IMR-90 (cell line): Measurements from ENCODE around the gene ZNF311. TPM values are rescaled to one million over a fixed set of nuclear protein-coding genes. Genes with fewer than 3 reads are reported as not detected.

Experiments used
- ATAC-seq: fragments of 200-7000 bp; cut with Tn5 transposase; 2 replicates; pipeline ENCODE4 v1.9.1; 2020; ENCODE audit warnings: low read depth, mild to moderate bottlenecking, moderate library complexity
- BruUV-seq: library from RNA; stranded (reverse); fragments of 400-500 nt; replicated peaks from 2 replicates; lab custom pipeline; 2021; lab: Mats Ljungman, UMichigan
- CTCF ChIA-PET: fragments of 300-600 bp; formaldehyde crosslinking; extraction: SDS; loops from one replicate; lab custom pipeline; 2021; ENCODE audit warnings: antibody characterized with exemption; lab: Yijun Ruan, JAX
- POLR2A ChIA-PET: fragments of 300-600 bp; sonication (Branson Sonifier 250); formaldehyde crosslinking; loops from one replicate; lab custom pipeline; 2022; ENCODE audit warnings: antibody characterized with exemption; ENCODE audit not compliant: unreplicated experiment; lab: Charles Lee
- DNase-seq: peaks from one replicate; pipeline ENCODE4 v3.0.0; 2013
- H2AFZ ChIP-seq: replicated peaks from 2 replicates; pipeline ENCODE3; 2013; ENCODE audit warnings: low read length, mild to moderate bottlenecking; ENCODE audit not compliant: poor library complexity
- H2AK5ac ChIP-seq: 2 replicates; pipeline ENCODE4 v1.6.1; 2013; ENCODE audit warnings: low read depth, low read length, inconsistent platforms
- H2AK9ac ChIP-seq: replicated peaks from 2 replicates; pipeline ENCODE3; 2013; ENCODE audit warnings: mild to moderate bottlenecking, low read depth, low read length, moderate library complexity; ENCODE audit not compliant: poor library complexity
- H2BK120ac ChIP-seq: 2 replicates; pipeline ENCODE4 v1.6.1; 2013; ENCODE audit warnings: low read depth, low read length, inconsistent platforms
- H2BK15ac ChIP-seq: 3 replicates; pipeline ENCODE4 v1.6.1; 2013; ENCODE audit warnings: low read depth, low read length, inconsistent platforms
- H2BK20ac ChIP-seq: 2 replicates; pipeline ENCODE4 v1.6.1; 2013; ENCODE audit warnings: low read depth, mild to moderate bottlenecking, inconsistent platforms, low read length, moderate library complexity
- H2BK5ac ChIP-seq: 2 replicates; pipeline ENCODE4 v1.6.1; 2013; ENCODE audit warnings: mild to moderate bottlenecking, low read depth, low read length, inconsistent platforms; ENCODE audit not compliant: poor library complexity, severe bottlenecking
- H3K14ac ChIP-seq: replicated peaks from 2 replicates; pipeline ENCODE4 v1.6.1; 2013; ENCODE audit warnings: low read depth, low read length, inconsistent platforms
- H3K18ac ChIP-seq: 2 replicates; pipeline ENCODE4 v1.6.1; 2013; ENCODE audit warnings: low read depth, low read length, control low read depth
- H3K23ac ChIP-seq: 2 replicates; pipeline ENCODE4 v1.6.1; 2013; ENCODE audit warnings: low read depth, low read length, inconsistent platforms
- H3K27ac ChIP-seq: 2 replicates; pipeline ENCODE4 v1.5.1; 2013; ENCODE audit warnings: mild to moderate bottlenecking, control low read depth, low read length; ENCODE audit not compliant: insufficient read depth
- H3K27me3 ChIP-seq: 2 replicates; pipeline ENCODE4 v1.6.1; 2013; ENCODE audit warnings: low read length; ENCODE audit not compliant: control insufficient read depth, insufficient read depth
- H3K36me3 ChIP-seq: 2 replicates; pipeline ENCODE4 v1.6.1; 2013; ENCODE audit warnings: low read length, mixed read lengths; ENCODE audit not compliant: control insufficient read depth, insufficient read depth
- H3K4ac ChIP-seq: 2 replicates; pipeline ENCODE4 v1.6.1; 2013; ENCODE audit warnings: low read depth, low read length, inconsistent platforms
- H3K4me1 ChIP-seq: 2 replicates; pipeline ENCODE4 v1.6.1; 2013; ENCODE audit warnings: low read length, mixed read lengths; ENCODE audit not compliant: control insufficient read depth, insufficient read depth
- H3K4me2 ChIP-seq: 2 replicates; pipeline ENCODE4 v1.6.1; 2013; ENCODE audit warnings: low read depth, mild to moderate bottlenecking, control low read depth, low read length, moderate library complexity
- H3K4me3 ChIP-seq: 2 replicates; pipeline ENCODE4 v1.5.1; 2013; ENCODE audit warnings: low read depth, mild to moderate bottlenecking, control low read depth, low read length, moderate library complexity; ENCODE audit not compliant: insufficient read depth
- H3K56ac ChIP-seq: 2 replicates; pipeline ENCODE4 v1.6.1; 2013; ENCODE audit warnings: low read length, inconsistent platforms; ENCODE audit not compliant: insufficient read depth; ENCODE audit errors: extremely low read depth
- H3K79me1 ChIP-seq, 2 experiments: 2 replicates each; pipeline ENCODE4 v1.6.1; 2013; ENCODE audit warnings: low read length in 2 of 2, inconsistent platforms in 1 of 2, low read depth in 1 of 2
- H3K9ac ChIP-seq: 2 replicates; pipeline ENCODE4 v1.6.1; 2013; ENCODE audit warnings: low read depth, low read length, control low read depth
- H3K9me1 ChIP-seq: 2 replicates; pipeline ENCODE4 v1.6.1; 2013; ENCODE audit warnings: low read length, inconsistent platforms; ENCODE audit not compliant: insufficient read depth
- H3K9me3 ChIP-seq: 2 replicates; pipeline ENCODE4 v1.6.1; 2013; ENCODE audit warnings: low read length; ENCODE audit not compliant: control insufficient read depth, insufficient read depth
- H4K20me1 ChIP-seq: 2 replicates; pipeline ENCODE4 v1.6.1; 2013; ENCODE audit warnings: low read length, inconsistent platforms; ENCODE audit not compliant: insufficient read depth
- H4K5ac ChIP-seq: 2 replicates; pipeline ENCODE4 v1.6.1; 2013; ENCODE audit warnings: mild to moderate bottlenecking, low read depth, low read length, control low read depth
- H4K8ac ChIP-seq, 2 experiments: 2 replicates each; pipeline ENCODE4 v1.6.1; 2013; ENCODE audit warnings: low read depth in 2 of 2, low read length in 2 of 2, control low read depth in 1 of 2, inconsistent platforms in 1 of 2
- H4K91ac ChIP-seq: 2 replicates; pipeline ENCODE4 v1.6.1; 2013; ENCODE audit warnings: low read depth, low read length, inconsistent platforms; ENCODE audit not compliant: insufficient read depth
- BHLHE40 ChIP-seq: fragments of 150-350 bp; IDR thresholded peaks from 2 replicates; pipeline ENCODE4 v1.6.1; 2016; ENCODE audit warnings: mild to moderate bottlenecking, low read depth, low read length
- CEBPB ChIP-seq: IDR thresholded peaks from 2 replicates; pipeline ENCODE4 v1.6.1; 2012; ENCODE audit warnings: low read depth, low read length, improper control_type of control experiment
- CHD1 ChIP-seq: IDR thresholded peaks from 2 replicates; pipeline ENCODE4 v1.6.1; 2012; ENCODE audit warnings: low read depth, low read length, improper control_type of control experiment
- FOS ChIP-seq: fragments of 150-350 bp; IDR thresholded peaks from 2 replicates; pipeline ENCODE4 v1.6.1; 2016; ENCODE audit warnings: low read depth, low read length
- MAFK ChIP-seq: IDR thresholded peaks from 2 replicates; pipeline ENCODE4 v1.6.1; 2012; ENCODE audit warnings: low read depth, low read length, improper control_type of control experiment
- MAZ ChIP-seq: IDR thresholded peaks from 2 replicates; pipeline ENCODE4 v1.6.1; 2012; ENCODE audit warnings: low read depth, mild to moderate bottlenecking, low read length, improper control_type of control experiment, moderate library complexity, borderline replicate concordance
- MXI1 ChIP-seq: IDR thresholded peaks from 2 replicates; pipeline ENCODE4 v1.6.1; 2012; ENCODE audit warnings: low read depth, mild to moderate bottlenecking, low read length, moderate library complexity, borderline replicate concordance
- NFE2L2 ChIP-seq: fragments of 150-350 bp; IDR thresholded peaks from 2 replicates; pipeline ENCODE4 v1.6.1; 2016; ENCODE audit warnings: low read depth, mild to moderate bottlenecking, low read length
- POLR2A ChIP-seq: IDR thresholded peaks from 2 replicates; pipeline ENCODE4 v1.6.1; 2012; ENCODE audit warnings: mild to moderate bottlenecking, low read depth, low read length
- RAD21 ChIP-seq: IDR thresholded peaks from 2 replicates; pipeline ENCODE4 v1.6.1; 2012; ENCODE audit warnings: low read length, improper control_type of control experiment
- RCOR1 ChIP-seq: IDR thresholded peaks from 2 replicates; pipeline ENCODE4 v1.6.1; 2012; ENCODE audit warnings: mild to moderate bottlenecking, low read length, improper control_type of control experiment; ENCODE audit not compliant: insufficient replicate concordance
- RFX5 ChIP-seq: IDR thresholded peaks from 2 replicates; pipeline ENCODE4 v1.8.0; 2012; ENCODE audit warnings: low read depth, mild to moderate bottlenecking, low read length, moderate library complexity
- SMC3 ChIP-seq: fragments of 150-350 bp; IDR thresholded peaks from 2 replicates; pipeline ENCODE4 v1.6.1; 2016; ENCODE audit warnings: low read depth, mild to moderate bottlenecking, antibody characterized with exemption, low read length, moderate library complexity
- USF2 ChIP-seq: fragments of 150-350 bp; IDR thresholded peaks from 2 replicates; pipeline ENCODE4 v1.6.1; 2017; ENCODE audit warnings: mild to moderate bottlenecking, antibody characterized with exemption, low read length, low read depth
- WGBS, 2 experiments: methylation state at CpG; one replicate each; pipeline versions ENCODE4 v1.1.5 to v1.1.7; 2013; ENCODE audit warnings: missing lambda C conversion rate in 2 of 2; ENCODE audit not compliant: insufficient read length in 1 of 2; ENCODE audit errors: extremely low coverage in 2 of 2; 5-methylcytosine and 5-hydroxymethylcytosine counted together
- dilution Hi-C: fragments of 300-500 bp; cut with HindIII; formaldehyde crosslinking; loops from one replicate; pipeline ENCODE4 v1.14.3; 2018; ENCODE audit warnings: low sequenced_read_pairs; ENCODE audit not compliant: unreplicated experiment
- in situ Hi-C: fragments of 300-500 bp; cut with MboI; formaldehyde crosslinking; loops from 3 replicates; pipeline ENCODE4 v1.14.3; 2019; ENCODE audit warnings: low sequenced_read_pairs, inconsistent platforms, mixed read lengths
- intact Hi-C: fragments of 100-400 bp; cut with micrococcal nuclease; formaldehyde crosslinking; loops from 2 replicates; pipeline ENCODE4 v1.10.0; 2022
- polyA plus RNA-seq, 3 experiments: library from polyadenylated mRNA; depleted of rRNA; stranded (reverse); fragments of >200 nt; gene quantifications; 2 replicates each; pipeline ENCODE4 v1.2.3, GENCODE V29; 2012; ENCODE audit warnings: low replicate concordance in 1 of 3
- total RNA-seq: library from RNA; depleted of rRNA; stranded (reverse); fragments of >200 nt; gene quantifications from 2 replicates; pipeline ENCODE4 v1.2.3, GENCODE V29; 2012
- TF ChIP-seq, protein P1 (sequence below): conservative IDR thresholded peaks from 2 replicates; pipeline ENCODE4 v1.5.1; 2012; ENCODE audit warnings: mild to moderate bottlenecking, low read depth, low read length, improper control_type of control experiment
- TF ChIP-seq, protein P2 (sequence below): fragments of 150-350 bp; IDR thresholded peaks from 2 replicates; pipeline ENCODE4 v1.6.1; 2016; ENCODE audit warnings: low read depth, mild to moderate bottlenecking, low read length, moderate library complexity, borderline replicate concordance

ZNF311 gene
- total and polyA plus RNA-seq, 2 of the 4 experiments (the other 2 are of a cell fraction), result 0.34 to 0.36 TPM

DNA sequence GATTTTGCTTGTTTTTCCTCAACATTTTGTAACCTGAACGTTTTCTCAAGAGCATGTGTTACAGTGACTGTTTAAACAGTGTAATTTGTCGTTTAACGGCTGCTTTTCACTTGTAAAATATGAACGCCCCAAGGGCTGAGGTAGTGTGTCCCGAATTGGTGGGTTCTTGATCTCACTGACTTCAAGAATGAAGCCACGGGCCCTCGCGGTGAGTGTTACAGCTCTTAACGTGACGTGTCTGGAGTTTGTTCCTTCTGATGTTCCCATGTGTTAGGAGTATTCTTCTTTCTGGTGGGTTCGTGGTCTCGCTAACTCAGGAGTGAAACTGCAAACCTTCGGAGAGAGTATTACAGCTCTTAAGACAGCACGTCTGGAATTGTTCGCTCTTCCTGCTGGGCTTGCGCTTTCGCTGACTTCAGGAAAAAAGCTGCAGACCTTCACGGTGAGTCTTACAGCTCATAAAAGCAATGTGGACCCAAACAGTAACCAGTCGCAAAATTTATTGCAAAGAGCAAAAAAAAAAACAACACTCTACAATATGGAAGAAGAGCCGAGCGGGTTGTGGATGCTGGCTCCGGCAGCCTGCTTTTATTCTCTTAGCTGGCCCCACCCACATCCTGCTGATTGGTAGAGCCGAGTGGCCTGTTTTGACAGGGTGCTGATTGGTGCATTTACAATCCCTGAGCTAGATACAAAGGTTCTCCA is 56.2 kb downstream of the ZNF311 start:
- H2BK20ac ChIP-seq, result no peak overlapping the region
- H3K27me3 ChIP-seq, result no peaks in the 10 kb centered on the region
- H2AFZ ChIP-seq, result no peak overlapping the region
- no peaks in the 10 kb centered on the region; the same call in 1 of the 2 replicates for H3K4me1 ChIP-seq
- H3K9ac ChIP-seq, result no peak overlapping the region
- no peak overlapping the region for H3K4ac ChIP-seq
- DNase-seq (no peak), ATAC-seq (no peak)
- dilution Hi-C loops, result no loop called here
- 69% methylated on average over 9 of the region's 23 CpGs; no CpG with 5 or more reads in 1 of the 2 experiments for WGBS, 2 experiments
- H3K36me3 ChIP-seq, result no peaks in the 10 kb centered on the region
- ChIA-PET CTCF (no interaction called here), POLR2A (no interaction called here)
- intact Hi-C loops, result loop anchor here (10.0 kb wide), 1 partner anchor 1474 kb away; the partner anchor contains the start of gene ZNF184
- no peak overlapping the region for H2BK120ac ChIP-seq
- H2AK5ac ChIP-seq, result no peak overlapping the region
- no peaks in the 10 kb centered on the region for H4K20me1 ChIP-seq
- H3K56ac ChIP-seq, result no peak overlapping the region
- H4K5ac ChIP-seq, result no peak overlapping the region
- no peak overlapping the region for H3K27ac ChIP-seq
- H2AK9ac ChIP-seq, result no peak overlapping the region
- no peak overlapping the region for H3K4me2 ChIP-seq
- no peaks in the 10 kb centered on the region for H3K79me1 ChIP-seq
- no peak overlapping the region for H2BK5ac ChIP-seq
- no peak overlapping the region for H3K14ac ChIP-seq
- BruUV-seq, result no TSS peak
- H3K9me3 ChIP-seq, result no peaks in the 10 kb centered on the region
- H4K91ac ChIP-seq, result no peak overlapping the region
- H3K23ac ChIP-seq, result no peak overlapping the region
- H2BK15ac ChIP-seq, result no peak overlapping the region
- in situ Hi-C loops, result no loop called here
- H3K18ac ChIP-seq, result no peak overlapping the region
- H3K9me1 ChIP-seq, result no peaks in the 10 kb centered on the region
- no peak overlapping the region for H3K4me3 ChIP-seq
- H4K8ac ChIP-seq, result no peak overlapping the region
- TF ChIP-seq MAFK, result no peak
- no peak for TF ChIP-seq RAD21
- no peak for TF ChIP-seq CHD1
- TF ChIP-seq CEBPB, result no peak
- no peak for TF ChIP-seq RFX5
- no peak for TF ChIP-seq POLR2A
- TF ChIP-seq, protein P1, sequence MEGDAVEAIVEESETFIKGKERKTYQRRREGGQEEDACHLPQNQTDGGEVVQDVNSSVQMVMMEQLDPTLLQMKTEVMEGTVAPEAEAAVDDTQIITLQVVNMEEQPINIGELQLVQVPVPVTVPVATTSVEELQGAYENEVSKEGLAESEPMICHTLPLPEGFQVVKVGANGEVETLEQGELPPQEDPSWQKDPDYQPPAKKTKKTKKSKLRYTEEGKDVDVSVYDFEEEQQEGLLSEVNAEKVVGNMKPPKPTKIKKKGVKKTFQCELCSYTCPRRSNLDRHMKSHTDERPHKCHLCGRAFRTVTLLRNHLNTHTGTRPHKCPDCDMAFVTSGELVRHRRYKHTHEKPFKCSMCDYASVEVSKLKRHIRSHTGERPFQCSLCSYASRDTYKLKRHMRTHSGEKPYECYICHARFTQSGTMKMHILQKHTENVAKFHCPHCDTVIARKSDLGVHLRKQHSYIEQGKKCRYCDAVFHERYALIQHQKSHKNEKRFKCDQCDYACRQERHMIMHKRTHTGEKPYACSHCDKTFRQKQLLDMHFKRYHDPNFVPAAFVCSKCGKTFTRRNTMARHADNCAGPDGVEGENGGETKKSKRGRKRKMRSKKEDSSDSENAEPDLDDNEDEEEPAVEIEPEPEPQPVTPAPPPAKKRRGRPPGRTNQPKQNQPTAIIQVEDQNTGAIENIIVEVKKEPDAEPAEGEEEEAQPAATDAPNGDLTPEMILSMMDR, result no peak
- no peak for TF ChIP-seq FOS
- no peak for TF ChIP-seq BHLHE40
- TF ChIP-seq USF2, result no peak
- TF ChIP-seq RCOR1, result no peak
- no peak for TF ChIP-seq MAZ
- no peak for TF ChIP-seq MXI1
- no peak for TF ChIP-seq SMC3
- TF ChIP-seq, protein P2, sequence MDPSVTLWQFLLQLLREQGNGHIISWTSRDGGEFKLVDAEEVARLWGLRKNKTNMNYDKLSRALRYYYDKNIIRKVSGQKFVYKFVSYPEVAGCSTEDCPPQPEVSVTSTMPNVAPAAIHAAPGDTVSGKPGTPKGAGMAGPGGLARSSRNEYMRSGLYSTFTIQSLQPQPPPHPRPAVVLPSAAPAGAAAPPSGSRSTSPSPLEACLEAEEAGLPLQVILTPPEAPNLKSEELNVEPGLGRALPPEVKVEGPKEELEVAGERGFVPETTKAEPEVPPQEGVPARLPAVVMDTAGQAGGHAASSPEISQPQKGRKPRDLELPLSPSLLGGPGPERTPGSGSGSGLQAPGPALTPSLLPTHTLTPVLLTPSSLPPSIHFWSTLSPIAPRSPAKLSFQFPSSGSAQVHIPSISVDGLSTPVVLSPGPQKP, result no peak
- no peak for TF ChIP-seq NFE2L2
